Amniotic stem cell (primary cell): ENCODE measurements around the gene B3GALT6.

Experiments
- DNase-seq: peaks from one replicate; lab custom pipeline; 2025; lab: John Stamatoyannopoulos, UW

B3GALT6 gene

DNA sequence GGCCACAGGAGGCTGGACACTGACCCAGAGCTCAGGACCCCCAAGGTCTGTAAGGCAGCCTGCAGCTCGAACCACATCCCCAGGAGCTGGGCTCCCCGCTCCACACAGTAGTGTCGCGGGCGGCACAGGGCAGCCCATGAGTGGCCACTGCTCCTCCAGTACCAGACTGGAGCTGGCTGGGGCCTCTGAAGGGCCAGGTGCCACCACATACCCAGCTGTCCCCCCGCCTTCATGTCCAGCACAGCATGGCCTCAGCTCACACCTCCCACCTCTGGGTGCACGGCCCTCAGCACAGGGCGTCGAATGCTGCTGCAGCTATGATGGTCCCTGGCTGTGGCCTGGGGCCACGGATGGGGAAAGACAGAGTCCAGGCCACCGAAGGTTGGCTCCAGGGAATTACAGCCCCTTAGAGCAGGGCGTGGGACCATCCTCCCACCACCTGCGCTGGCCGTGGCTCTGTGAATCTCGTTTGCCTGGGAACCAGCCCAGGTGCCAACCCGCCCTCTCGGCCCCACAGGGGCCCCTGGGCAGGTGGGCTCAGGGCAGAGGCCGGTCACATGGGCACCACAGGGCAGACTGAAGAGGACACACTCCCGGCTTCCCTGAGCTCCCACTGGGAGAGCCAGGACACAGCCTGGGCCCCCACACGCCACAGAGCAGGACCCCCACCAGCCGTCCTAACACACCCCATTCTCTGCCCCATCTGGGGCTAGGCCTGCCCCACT is 16.0 kb upstream of the B3GALT6 start:
- DNase-seq: no peak

DNA sequence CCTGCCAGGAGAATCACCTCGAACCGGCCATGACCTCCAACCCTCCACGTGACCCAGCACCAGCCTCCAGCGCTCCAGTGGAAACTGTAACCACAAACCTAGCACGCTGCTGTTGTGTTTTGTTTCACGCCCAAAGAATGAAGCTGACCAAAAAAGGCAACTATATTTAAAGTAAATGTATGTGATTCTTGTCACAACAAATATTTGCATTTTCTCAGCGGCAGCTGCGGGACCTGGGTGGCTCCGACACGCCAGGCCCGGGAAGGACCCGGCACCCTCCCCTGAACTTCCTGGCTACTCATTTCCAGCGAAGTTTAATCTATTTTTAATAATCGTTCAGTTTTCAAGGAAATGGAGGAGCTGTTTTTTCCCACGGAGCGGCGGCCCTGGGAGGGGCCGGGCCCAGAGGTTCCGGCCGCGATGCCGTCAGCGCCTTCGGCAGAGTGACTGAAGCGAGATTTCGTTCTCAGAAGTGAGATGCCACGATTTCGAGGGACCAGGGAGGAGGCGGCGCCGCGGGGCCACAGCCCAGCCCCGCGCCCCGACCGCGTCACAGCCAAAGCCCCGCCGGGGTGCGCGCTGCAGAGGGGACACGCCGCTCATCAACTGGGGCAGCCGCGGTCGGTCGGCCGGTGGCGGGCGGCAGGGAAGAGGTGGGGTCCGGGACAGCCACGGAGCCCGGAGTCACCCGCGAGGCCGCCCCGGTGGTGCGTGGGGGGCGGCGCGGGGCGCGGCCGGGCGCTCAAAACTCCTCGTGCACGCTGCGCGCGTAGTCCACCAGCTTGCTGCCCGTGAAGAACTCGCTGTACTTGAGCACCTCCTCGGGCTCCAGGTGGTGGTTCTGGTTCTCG is 15.0 kb upstream of the B3GALT6 start:
- no peak for DNase-seq

DNA sequence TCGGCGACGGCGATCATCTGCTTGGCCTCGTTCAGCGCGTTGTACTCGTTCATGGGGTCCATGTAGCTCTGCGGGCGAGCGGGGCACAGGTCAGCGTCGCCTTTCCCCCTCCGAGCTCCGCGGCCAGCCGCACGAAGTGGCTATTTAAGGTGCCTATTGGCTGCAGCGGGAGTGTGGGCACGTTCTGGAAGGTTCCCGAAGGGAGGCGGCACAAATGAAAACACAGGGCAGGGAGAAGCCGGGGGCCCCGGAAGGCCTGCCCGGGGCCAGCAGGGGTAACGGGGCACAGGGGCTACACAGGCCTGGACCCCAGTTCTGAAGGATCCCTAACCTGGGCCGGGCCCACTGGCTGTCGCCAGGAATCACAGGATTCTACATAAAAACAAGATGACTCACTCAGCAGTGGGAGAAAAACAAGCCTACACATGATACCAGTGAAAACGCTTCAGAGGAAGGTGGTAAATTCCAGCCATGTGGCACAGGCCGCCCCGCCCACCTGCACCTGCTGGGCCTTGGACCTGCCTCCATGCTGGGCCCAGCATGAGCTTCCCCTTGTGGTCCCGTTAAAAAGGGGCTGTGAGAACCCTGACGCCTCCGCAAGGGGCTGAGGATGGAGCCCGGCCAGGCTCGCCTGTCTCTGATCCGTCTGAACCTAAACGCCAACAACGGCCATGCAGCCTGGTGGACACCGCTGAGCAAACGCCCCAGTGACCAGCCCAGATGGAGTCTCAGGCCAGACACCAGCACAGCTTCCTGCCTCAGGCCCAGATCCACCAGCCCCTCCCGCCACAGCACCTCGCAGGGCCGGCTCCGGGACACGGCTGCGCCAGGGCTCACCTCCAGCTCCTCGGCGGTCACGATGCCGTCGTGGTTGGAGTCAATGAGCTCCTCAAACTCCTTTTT is 14.2 kb upstream of the B3GALT6 start:
- DNase-seq: no peak

DNA sequence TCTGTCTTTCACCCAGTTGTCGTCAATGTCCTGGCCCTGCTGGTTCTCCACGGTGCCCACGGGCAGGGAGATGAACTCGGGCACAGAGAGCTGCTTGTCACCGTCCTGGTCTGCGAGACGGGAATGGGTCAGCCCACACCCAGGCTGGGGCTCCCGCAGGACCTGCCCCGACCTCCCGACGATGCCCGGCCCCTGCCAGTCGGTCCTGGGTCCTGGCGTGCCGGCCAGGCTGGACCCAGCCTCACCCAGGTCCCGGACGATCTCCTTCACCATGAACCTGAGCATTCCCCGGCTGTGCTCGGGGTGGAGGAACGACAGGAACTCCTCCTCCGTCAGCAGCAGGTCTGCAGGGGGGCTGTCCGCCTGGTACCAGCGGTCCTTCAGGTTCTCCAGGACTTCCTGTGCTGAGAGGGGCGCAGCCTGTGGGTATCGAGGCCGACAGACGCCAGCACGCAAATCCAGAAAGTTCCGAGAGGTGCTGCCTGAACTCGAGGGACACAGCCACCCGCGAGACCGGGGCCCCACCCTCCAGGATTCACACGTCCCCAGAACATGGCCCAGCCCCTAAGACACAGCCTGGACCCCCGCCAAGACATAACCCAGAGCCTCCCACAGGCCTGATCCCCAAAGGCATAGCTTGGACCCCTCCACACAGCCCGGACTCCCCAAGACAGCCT is 13.4 kb upstream of the B3GALT6 start:
- no peak for DNase-seq

DNA sequence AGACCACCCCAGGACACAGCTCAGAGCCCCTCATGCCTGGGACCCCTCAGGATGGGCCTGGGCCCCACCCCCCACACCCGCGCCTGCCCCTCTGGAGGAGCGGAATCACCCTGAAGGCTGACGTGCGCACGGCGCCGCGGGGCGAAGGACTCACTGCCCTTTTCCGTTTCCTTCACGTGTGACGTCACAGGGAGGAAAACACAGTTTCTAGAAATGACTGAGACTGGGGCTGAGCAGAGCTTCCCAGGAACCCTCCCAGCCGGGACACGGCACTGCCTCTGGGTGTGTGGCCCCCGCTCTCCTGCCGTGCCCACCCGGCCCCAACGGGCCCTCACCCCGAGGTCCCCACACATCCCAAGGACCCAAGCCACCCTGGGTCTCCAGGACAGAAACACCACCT is 12.7 kb upstream of the B3GALT6 start:
- no peak for DNase-seq

DNA sequence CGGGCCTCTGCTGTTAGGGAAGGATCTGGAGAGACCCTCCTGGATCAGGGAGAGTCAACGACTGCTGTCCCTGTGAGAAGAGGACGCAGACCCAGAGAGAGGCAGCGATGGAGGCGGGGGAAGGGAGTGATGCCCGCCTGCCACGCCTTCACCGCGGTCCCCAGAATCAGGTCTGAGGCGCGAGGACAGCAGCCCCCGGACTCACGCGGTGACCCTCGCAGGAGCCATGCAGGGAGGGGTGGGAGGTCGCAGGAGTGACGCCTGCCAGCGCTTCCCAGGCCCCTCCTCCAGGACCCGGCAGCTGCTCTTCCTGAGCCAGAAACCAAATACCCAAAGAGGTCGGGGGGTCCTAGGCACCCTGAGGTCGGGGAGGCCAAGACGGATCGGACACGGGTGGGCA is 11.8 kb upstream of the B3GALT6 start:
- no peak for DNase-seq

DNA sequence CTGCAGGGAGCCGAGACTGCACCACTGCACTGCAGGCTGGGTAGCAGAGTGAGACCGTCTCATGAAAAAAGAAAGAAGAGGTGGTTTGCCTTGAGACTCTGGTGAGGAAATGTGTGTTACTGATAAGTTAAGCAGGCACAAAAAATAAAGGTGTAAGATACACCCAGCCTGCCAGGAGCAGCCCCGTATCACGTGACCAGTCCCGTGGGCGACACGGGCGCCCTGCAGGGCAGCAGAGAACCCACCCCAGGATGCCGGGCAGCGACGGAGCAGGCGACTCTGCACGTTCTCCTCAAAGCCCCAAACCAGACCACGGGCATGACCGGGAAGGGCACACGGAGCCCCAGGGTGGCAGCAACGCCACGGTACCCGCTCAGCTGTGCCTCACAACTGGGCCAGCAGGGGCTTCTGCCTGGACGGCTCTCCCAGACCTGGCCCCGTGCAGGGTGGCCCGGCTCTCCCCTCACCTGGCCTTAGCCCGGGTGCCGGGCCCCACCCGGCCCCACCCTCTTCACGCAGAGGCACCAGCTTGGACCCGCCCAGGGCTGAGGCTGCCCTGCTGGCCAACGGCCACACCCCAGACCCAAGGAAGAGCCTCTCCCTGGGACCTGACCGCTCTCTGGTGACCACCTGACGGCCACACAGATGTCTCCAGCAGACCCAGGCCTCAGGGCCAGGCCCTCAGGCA is 10.0 kb upstream of the B3GALT6 start:
- no peak for DNase-seq

DNA sequence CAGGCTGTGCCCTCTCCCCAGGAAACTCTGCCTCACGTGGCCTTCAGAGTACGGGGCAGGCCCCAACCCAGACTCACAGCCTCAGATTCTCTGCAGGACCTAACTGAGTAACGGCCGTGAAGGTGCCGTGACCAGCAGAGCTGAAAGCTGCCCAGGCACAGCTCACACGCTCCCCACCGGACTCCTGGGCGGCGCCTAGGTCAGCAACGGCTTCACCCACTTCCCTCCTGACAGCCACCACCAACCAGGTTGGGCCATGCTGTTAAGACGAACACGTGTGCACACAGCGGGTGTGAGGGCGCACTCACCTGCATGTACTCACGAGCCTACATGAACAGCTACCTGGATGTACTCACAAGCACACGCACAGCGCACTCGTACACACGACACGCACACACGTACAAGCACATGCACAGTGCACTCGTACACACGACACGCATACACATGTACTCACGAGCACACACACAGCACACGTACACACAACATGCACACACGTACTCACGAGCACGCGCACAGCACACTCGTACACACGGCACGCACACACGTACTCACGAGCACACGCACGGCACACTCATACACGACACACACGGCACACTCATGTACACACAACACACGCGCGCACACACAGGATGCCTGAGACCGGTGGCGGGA is 9.3 kb upstream of the B3GALT6 start:
- DNase-seq: no peak

DNA sequence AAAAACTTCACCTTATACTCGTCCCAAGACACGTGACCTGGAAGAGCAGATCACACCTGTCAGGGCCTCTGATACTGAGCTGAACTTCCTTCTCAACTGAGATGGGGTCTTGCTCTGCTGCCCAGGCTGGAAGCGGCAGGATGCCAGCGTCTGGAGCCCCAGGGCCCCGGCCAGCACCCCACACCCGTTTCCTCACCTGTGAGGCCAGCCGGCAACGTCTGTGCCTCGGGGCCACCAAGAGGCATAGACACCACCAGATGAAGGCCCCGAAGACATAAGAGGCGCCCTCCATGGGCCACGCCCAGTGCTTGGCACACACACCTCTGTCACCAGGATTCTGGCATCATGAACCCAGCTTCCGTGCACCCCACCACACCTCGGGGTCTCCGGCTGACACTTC is 8.7 kb upstream of the B3GALT6 start:
- DNase-seq: no peak

DNA sequence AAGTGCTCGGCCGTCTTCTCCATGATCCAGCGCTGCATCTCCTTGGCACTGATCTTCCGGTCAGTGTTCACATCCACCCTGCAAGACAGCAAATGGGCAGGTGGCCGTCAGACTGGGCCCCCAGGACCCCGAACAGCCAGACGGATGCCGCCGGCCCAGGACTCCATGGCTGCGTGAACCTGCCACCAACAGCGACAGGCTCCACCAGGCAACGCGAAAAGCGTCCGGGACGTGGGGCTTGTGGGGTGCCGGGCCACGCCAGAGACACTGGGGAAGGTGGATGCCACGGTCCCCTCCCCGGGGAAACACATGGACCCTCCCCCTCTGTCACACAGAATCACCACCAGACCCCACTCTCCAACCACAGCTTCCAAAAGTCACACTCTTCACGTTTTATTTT is 8.1 kb upstream of the B3GALT6 start:
- no peak for DNase-seq

DNA sequence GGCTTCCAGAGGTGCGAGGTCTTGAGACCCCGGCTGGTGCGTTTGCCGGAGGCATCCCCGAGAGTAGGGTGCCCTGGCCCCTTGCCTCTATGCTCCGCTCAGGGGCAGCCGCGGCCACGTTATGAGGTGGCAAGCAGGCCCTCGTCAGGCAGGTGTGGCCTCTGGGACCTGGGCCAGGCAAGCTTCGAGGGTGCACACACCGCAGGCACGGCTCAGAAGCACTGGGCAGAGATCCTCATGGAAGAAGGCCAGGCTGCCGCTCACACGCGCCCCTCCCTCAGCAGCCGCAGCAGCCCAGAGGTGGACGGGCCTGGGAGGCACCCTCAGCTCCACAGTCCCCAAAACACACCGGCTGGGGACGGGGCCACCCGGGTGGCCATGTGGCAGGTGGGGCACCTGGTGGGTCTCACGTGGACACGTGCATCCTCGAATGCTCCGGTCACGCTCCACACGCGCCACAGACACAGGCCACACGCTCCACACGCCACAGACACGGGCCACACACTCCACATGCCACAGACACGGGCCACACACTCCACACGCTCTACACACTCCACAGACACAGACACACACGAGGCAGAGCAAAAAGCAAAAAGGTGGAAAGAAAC is 6.7 kb upstream of the B3GALT6 start:
- DNase-seq: no peak

DNA sequence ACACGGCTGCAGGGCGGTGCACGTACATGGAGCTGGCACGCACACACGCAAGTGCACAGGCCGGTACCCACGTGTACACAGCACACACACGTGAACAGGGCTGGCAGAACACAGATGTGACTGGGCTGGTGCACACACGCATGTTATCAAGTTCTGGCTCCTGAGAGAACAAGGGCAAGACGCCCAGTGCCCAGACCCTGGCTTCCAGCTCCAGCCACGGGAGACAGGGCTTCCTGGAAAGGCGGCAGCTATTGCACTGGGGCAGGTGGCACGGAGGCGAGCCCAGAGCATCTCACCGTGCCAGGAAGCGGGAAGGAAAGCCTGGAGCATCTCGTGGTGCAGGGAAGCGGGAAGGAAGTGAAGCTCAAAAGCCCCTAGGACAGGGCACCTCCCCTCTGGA is 6.1 kb upstream of the B3GALT6 start:
- no peak for DNase-seq

DNA sequence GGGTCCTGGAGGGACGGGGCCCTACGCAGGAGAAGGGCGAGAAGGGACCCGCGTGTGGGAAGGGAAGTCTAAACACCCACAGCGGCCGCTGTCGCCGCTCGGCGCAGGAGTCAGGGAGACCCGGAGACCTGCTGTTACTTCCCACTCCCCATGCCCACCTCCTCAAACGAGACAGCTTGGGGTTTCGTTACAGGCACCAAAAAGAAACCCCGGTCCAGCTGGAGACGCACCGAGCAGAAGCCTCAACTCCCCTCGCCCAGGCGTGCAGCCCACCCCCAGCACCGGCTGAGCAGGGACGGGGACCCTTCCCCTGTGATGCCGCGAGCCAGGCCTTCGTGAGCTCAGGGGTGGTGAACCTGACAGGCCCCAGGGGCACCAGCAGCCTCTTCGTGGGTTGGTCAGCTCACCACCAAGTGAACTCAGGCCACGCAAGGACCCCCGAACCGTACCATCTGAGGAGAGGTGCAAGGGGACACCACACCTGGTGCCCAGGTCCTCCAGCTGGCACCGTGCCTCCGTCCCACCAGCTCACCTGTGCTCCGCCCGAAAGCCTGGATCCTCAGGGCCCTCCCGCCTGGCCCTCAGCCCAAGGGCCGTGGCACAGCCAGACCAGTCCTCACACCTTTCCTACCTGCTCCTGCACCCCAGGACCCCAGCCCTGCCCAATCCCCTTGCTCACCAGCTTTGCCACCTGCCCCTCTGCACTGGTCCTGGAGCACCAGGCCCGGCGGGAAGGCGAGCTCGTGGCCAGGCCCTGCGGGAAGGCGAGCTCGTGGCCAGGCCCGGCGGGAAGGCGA is 5.3 kb upstream of the B3GALT6 start:
- no peak for DNase-seq

DNA sequence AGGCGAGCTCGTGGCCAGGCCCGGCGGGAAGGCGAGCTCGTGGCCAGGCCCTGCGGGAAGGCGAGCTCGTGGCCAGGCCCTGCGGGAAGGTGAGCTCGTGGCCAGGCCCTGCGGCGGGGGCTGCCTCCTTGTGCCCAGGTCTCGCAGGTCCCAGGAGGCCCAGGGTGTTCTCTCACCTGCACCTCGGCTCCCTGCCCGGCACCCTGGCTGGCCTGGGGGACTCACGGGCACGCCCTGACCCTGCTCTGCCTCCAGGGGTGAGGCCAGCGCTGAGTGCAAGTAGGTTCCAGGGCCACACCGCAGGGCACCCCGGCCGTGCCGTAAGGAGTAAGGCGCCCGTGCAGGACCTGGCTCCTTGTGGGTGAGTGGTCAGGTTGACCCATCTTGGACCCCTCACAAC is 4.7 kb upstream of the B3GALT6 start:
- DNase-seq: no peak

DNA sequence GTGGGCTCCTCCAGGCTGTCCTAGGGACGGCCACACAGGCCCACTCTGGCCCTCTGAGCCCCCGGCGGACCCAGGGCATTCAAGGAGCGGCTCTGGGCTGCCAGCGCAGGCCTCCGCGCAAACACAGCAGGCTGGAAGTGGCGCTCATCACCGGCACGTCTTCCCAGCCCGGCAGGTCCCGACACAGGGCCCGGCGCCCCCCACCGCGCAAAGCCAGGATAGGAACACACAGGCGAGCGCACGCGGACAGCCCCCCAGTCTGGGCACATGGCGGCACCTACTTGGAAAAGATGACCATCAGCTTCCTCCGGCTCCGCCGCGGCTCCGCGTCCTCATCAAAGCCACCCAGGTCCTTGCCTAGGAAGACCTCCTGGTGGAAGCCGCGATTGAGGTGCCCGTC is 3.9 kb upstream of the B3GALT6 start:
- DNase-seq: no peak

DNA sequence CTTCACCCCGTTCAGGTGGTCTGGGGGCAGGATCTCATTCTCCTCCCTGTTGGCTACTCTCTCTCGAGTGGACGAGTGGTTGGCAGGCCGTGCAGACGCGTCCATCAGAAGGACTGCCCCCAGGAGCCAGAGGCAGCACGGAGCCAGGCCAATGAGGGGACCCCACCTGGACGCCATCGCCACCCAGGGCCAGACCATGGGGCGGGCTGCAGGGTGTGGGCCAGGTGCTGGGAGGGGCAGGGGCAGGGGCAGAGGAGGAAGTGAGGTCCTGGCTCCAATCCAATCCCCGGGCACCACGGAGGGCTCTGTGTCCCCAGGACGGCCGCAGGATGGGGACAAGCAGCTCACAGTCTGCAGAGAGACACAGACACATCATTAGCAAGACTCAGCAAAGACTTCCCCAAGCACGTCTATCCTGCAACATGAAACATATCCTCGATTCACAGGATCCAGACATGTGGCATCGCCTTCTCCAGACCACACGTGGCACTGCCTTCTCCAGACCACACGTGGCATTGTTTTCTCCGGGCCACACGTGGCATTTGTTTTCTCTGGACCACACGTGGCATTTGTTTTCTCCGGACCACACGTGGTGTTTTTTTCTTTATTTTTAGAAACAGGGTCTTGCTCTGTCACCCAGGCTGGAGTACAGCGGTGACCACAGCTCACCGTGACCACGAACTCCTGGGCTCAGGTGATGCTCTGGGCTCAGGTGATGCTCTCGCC is 3.3 kb upstream of the B3GALT6 start:
- no peak for DNase-seq

DNA sequence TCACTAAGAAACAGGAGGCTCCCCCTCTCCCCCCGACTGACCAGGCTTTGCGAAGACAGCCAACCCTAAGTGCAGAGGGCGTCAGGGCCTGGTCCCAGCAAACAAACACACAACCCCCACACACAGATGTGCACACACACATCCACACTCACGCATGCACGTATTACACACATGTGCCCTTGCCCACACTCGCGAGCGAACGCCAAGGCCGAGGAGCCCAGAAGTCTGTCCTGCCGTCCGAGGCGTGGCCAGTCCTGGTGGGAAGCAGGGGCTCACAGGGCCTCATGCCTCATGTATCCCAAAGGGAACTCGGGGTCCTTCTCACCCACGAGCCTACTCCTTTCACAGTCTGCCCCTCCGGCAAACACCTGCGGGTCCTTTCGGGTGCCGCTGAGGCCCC is 2.3 kb upstream of the B3GALT6 start:
- DNase-seq: no peak

DNA sequence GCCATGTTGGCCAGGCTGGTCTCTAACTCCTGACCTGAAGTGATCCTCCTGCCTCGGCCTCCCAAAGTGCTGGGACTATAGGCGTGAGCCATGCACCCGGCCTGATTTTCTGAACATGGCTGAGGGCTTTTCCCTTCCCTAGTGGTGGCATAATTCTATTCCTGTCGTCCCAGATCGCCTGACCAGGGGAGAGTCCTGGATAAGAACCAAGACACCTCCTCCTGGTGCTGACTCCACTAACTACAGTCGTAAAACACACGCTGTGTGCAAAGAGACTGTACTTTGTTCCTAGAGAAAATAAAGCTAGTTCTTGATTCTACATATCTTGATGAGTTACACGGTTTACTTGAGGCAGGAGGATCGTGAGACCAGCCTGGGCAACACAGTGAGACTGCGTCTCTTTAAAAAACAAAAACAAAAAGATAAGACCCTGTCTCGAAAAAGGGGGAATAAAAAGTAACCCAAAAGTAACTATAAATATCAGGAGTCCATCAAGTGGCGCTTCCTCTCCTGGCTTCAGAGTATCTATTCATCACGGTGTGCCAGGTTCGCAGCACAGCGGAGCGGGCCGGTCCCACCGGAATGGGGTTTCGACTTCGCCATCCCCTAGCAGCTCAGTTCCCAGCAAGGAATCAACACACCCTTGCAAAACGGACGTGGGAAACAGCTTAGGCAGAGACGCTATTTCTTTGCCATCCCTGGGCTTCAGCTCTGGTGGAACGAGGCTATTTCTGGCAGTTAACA is 1.2 kb upstream of the B3GALT6 start:
- no peak for DNase-seq
